ENCODE results near the gene ALDH16A1.

The ALDH16A1 gene

GRCh38 chr19:49453013-49453756 lies at the start of gene ALDH16A1:
TSS of gene ALDH16A1 (plus strand) at chr19:49453225. CDS start at chr19:49453332, 107 bp downstream.
- no peak for TF ChIP-seq CTCF (conservative IDR thresholded peaks at IDR 0.05; ENCODE audit: low read length)
- peak; percentile 97 for DNase-seq (ENCODE audit: low read depth)
- H3K4me3 ChIP-seq (ENCODE audit: low read length), result peak within 1 kb of the TSS; percentile 84

- no peak overlapping the region for H3K4me3 ChIP-seq (ENCODE audit: low read length)
- TF ChIP-seq CTCF (conservative IDR thresholded peaks at IDR 0.05; ENCODE audit: low read length), result no peak
- no peak for DNase-seq (ENCODE audit: low read depth)
These were observed 49.4 kb upstream of the ALDH16A1 start for GRCh38 chr19:49403404-49404187.

- DNase-seq (ENCODE audit: low read depth), result no peak
- no peak for TF ChIP-seq CTCF (conservative IDR thresholded peaks at IDR 0.05; ENCODE audit: low read length)
- H3K4me3 ChIP-seq (ENCODE audit: low read length), result no peak overlapping the region
These were observed 45.9 kb upstream of the ALDH16A1 start for GRCh38 chr19:49407079-49407478.

- no peak for TF ChIP-seq CTCF (conservative IDR thresholded peaks at IDR 0.05; ENCODE audit: low read length)
- H3K4me3 ChIP-seq (ENCODE audit: low read length), result no peak overlapping the region
- DNase-seq (ENCODE audit: low read depth), result no peak
These were observed 45.5 kb upstream of the ALDH16A1 start for GRCh38 chr19:49407482-49408015.

GRCh38 chr19:49408816-49409440 lies 44.1 kb upstream of the ALDH16A1 start:
- TF ChIP-seq CTCF (conservative IDR thresholded peaks at IDR 0.05; ENCODE audit: low read length), result no peak
- no peak for DNase-seq (ENCODE audit: low read depth)
- no peak overlapping the region for H3K4me3 ChIP-seq (ENCODE audit: low read length)

GRCh38 chr19:49409441-49410029 lies 43.5 kb upstream of the ALDH16A1 start:
- no peak for TF ChIP-seq CTCF (conservative IDR thresholded peaks at IDR 0.05; ENCODE audit: low read length)
- DNase-seq (ENCODE audit: low read depth), result no peak

More at GRCh38 chr19:49409441-49410029, 43.5 kb upstream of the ALDH16A1 start:
- no peak overlapping the region for H3K4me3 ChIP-seq (ENCODE audit: low read length)

Data from AG10803 (cell line).